Stimulated activated naive CD8-positive, alpha-beta T cell treated with anti-CD3 and anti-CD28 coated beads, Interleukin-15, Interleukin-2, amounts not matched to agents 100 U/mL and 50 U/mL, for 24 hours (primary cell): ENCODE results near the gene ERBB2.
"Not testable (repeated sequence)": the region's sequence is repeated elsewhere in the genome, so short reads cannot be mapped to it uniquely, and the experiment has no call there.

Experiments
- ATAC-seq: fragments of 150-1000 bp; cut with Tn5 transposase; one replicate; pipeline ENCODE4 v1.10.0; 2021
- DNase-seq: peaks from one replicate; pipeline ENCODE4 v3.0.0; 2021

ERBB2 gene

DNA sequence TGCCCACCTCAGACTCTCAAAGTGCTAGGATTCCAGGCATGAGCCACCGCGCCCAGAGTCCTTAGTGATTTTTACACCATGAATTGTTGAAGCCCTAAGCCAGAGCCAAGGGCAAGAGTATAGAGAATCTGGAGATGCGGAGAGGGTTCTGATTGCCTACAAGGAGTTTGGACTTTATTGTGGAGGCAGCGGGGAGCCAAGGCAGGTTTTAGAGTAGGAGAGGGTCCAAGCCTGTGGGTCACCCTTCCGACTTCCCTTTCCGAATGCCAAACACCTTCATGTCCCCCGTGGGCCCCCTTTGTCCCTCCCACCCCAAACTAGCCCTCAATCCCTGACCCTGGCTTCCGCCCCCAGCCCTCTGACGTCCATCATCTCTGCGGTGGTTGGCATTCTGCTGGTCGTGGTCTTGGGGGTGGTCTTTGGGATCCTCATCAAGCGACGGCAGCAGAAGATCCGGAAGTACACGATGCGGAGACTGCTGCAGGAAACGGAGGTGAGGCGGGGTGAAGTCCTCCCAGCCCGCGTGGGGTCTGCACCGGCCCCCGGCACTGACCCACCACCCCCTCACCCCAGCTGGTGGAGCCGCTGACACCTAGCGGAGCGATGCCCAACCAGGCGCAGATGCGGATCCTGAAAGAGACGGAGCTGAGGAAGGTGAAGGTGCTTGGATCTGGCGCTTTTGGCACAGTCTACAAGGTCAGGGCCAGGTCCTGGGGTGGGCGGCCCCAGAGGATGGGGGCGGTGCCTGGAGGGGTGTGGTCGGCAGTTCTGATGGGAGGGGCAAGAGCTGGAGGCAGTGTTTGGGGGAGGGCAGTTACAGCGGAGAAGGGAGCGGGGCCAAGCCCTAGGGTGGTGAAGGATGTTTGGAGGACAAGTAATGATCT lies 23.3 kb downstream of the ERBB2 start:
- DNase-seq (peak; percentile 33), ATAC-seq (no peak)

GRCh38 chr17:39724731-39725130 lies 24.9 kb downstream of the ERBB2 start:
- ATAC-seq (no peak), DNase-seq (no peak)

DNA sequence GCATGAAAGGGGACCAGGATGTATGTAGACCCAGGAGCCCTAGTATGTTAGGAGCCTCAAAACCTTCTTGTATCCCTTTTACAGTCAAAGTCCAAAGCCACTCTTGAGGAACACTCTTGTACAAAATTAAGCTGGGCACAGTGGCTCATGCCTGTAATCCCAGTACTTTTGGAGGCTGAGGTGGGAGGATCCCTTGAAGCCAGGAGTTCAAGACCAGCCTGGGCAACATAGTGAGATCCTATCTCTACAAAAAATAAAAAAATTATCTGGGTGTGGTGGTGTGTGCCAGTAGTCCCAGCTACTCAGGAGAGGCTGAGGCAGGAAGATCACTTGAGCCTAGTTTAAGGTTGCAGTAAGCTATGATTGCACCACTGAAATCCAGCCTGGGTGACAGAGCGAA lies 26.1 kb downstream of the ERBB2 start:
- not testable (repeated sequence) for DNase-seq, ATAC-seq

DNA sequence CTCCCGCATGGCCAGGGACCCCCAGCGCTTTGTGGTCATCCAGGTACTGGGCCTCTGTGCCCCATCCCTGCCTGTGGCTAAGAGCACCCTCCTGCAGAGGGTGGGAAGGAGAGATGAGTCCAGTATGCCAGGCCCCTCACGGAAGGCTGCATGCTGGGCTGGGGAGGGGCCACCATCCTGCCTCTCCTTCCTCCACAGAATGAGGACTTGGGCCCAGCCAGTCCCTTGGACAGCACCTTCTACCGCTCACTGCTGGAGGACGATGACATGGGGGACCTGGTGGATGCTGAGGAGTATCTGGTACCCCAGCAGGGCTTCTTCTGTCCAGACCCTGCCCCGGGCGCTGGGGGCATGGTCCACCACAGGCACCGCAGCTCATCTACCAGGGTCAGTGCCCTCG lies 26.8 kb downstream of the ERBB2 start:
- no peak for DNase-seq
- no peak for ATAC-seq

DNA sequence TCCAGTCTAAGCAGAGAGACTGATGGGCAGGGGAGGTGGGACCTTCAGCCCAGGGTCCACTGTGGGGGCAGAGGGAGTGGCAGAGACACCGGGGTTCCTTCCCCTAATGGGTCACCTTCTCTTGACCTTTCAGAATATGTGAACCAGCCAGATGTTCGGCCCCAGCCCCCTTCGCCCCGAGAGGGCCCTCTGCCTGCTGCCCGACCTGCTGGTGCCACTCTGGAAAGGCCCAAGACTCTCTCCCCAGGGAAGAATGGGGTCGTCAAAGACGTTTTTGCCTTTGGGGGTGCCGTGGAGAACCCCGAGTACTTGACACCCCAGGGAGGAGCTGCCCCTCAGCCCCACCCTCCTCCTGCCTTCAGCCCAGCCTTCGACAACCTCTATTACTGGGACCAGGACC lies 27.7 kb downstream of the ERBB2 start:
- DNase-seq (no peak), ATAC-seq (no peak)

- ATAC-seq (no peak), DNase-seq (no peak)
Measured at GRCh38 chr17:39729280-39729851, 29.5 kb downstream of the ERBB2 start.

DNA sequence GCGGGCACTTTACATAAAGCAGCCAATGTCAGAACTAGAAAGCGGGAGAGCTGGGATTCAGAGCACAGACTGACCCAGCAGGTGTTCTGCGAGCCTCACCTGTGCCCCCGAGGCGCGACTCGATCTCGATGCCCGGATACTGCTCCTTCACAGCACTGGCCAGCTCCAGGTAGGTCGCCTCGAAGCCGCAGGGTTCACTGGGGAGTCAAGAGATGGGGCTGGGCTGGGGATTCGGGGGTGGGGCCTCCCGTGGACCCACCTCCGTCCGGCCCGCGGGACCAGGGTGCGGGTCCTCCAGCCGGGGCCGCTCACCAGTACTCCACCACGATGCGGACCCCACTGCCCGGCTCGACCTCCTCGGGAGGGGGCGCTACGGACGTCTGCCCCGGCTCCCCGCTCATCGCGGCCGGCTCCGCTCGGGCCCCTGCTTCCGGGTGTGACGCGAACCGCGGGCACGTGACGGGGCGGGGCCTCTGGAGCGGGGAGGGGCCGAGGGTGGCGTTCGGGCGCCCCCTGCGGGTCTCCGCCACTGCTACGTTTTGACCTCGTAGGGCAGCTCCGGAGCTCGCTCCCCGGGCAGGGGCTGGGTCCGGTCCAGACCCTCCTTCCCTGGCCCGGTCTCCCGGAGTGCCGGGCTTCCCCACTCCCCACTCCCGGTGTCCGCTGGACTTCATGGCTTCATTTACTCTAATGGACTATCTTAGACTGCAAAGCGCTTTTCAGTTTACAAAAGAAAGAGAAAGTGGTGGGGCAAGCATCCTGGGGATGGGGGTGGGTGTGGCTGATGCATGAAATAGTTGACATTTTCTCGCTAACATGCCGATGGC lies 30.4 kb downstream of the ERBB2 start, which contains the start of gene MIEN1:
MIEN1 (minus strand) TSS at position 438 of the 827 bp plus-strand sequence; CDS start at position 401, 37 bp downstream.
- ATAC-seq, result peak; percentile 94
- peak; percentile 97 for DNase-seq

DNA sequence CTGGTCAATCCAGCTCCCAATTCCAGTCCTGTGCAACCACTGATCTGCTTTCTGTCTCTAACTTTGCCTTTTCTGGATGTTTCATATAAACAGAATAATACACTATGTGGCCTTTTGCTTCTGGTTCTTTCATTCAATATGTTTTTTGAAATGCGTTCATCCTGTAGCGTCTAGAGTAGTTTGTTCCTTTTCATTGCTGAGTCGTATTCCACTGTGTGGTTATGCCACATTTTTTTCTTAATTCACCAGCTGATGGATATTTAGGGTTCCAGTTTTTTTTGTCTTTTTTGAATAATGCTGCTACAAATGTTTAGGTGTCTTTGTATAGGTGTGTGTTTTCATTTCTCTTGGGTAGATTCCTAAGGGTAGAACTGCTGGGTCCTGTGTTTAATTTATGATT lies 32.7 kb downstream of the ERBB2 start:
- ATAC-seq (no peak), DNase-seq (no peak)

- no peak for ATAC-seq
- DNase-seq, result no peak
Measured at GRCh38 chr17:39735882-39736281, 36.0 kb downstream of the ERBB2 start.

GRCh38 chr17:39736319-39737165 lies 36.7 kb downstream of the ERBB2 start:
- DNase-seq (no peak), ATAC-seq (no peak)

- ATAC-seq (no peak), DNase-seq (no peak)
Measured at GRCh38 chr17:39737206-39737759, 37.4 kb downstream of the ERBB2 start.

GRCh38 chr17:39737760-39738567 lies 38.1 kb downstream of the ERBB2 start, which contains the start of gene GRB7:
GRB7 (plus strand) TSS chr17:39737938; CDS start chr17:39742302, 4,364 bp downstream.
- DNase-seq (no peak), ATAC-seq (no peak)

- peak; percentile 94 for ATAC-seq
Measured at GRCh38 chr17:39738568-39738901, 38.7 kb downstream of the ERBB2 start.

DNA sequence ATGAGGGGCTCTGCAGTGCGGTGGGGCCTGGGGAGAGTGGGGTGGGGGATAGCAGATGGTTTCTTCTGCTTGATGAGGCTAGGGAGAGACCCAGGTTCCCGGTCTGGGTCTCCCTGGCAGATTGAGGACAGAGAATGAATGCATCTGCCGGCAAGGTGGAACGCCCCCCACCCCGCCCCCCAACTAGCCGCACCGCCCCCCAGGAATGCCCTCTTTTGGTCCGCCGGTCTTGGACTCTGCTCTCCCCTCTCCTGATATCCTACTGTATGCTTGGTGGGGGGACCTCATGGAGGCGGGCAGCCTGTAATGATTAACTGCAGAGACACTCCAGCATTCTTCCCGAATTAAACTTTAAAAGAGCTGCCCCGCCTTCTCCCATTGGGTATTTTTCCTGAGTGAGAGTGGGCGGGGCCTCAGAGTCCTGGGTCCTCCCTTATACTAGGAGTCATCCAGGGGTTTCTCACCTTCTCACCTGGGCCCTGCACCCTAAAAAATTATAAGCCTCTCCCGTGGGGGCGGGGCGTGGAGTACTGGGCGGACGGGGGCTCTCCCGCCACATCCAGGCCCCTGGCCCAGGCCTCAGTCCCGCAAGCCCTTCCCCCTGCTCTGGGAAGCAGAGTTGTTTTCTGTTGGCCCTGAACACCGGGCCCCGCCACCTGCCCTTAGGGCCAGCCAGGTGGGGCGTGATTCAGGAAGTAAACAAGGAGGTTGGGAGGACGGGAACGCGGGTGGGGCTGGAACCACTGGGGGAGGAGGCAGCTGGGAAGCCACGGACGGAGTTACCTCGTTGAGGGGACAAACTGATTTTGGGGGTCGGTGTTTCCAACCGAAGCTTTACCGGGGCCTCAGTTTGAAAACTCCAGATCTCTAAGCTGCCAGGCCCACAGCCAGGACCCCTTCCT lies 39.4 kb downstream of the ERBB2 start:
- no peak for DNase-seq
- ATAC-seq, result no peak

More at GRCh38 chr17:39738568-39738901, 38.7 kb downstream of the ERBB2 start:
- peak; percentile 78 for DNase-seq

DNA sequence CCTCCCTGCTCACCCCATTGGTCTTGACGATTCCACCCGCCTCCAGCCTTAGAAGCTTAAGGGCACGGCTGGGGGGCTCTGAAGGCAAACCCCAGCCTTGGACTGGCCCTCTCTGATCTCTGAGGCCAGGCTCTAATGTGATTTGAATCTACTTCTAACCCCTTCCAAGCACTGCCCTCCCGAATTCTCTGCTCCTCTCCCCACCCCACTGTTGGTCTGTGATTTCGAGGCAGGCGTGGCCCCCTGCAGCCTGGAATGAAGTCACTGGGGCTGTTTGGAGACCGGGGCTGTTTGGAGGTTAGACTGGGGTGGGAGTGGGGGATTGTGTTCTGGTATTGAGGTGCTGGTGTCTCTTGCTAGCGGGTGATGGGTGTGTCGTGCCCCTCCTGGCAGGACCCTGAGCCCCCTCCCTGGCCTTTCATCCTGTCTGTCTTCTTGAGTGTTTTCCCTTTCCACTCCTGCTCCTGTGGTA lies 40.1 kb downstream of the ERBB2 start:
- ATAC-seq (no peak), DNase-seq (no peak)

DNA sequence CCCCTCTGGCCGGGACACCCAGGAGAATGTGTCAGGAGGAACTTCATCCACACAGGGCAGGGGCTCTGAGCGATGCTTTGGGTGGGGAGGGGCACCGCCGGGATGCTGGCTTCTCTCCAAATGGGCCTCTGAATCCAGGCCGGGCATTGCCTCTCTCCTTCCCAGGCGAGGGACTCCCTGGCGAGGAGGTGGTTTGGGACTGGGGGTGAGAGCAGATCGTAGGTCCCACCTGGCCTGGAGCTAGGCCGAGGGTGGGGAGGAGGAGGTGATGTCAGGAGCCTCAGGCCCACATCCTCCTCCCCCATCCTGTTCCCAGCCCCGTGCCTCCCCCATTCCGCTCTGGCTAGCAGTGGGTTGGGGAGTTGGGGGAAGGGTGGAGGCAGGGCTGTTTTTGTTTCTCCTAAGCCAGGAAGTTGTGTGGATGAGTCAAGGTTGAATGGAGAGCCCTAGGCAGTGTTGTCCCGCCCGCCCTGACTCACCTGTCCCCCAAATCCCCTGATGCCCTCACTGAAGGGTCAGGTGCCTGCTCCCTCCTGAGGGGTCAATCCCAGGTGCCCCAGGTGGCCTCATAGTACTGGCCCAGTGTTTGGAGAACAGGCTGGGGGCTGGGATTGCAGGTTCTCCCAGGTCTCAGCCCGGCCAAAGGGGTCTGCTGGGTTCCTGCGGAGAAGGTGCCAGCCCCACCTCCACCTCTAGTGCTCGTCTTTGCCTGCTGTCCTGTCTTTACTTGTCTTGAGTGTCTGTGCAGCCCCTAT lies 40.7 kb downstream of the ERBB2 start:
- ATAC-seq (no peak), DNase-seq (no peak)

DNA sequence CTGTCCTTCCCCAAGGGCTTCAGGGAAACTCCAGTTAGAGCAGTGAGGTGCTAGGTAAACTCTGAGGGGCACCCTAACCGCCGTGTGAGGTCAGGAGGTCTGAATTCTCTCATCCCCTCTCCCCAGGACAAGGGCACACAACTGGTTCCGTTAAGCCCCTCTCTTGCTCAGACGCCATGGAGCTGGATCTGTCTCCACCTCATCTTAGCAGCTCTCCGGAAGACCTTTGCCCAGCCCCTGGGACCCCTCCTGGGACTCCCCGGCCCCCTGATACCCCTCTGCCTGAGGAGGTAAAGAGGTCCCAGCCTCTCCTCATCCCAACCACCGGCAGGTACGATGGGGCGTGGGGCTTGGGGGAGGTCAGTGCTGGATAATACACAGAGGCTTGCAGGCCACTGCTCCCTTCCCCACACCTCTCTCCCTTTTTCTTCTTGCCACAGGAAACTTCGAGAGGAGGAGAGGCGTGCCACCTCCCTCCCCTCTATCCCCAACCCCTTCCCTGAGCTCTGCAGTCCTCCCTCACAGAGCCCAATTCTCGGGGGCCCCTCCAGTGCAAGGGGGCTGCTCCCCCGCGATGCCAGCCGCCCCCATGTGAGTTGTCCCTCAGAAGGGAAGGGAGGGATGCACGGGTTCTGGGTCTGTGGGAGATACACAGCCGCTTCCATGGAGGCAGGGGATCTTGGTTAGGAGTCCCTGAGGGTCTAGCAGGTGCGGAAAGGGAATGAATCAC lies 42.4 kb downstream of the ERBB2 start:
- DNase-seq (no peak), ATAC-seq (no peak)
